Stimulated activated CD4-positive, alpha-beta T cell treated with anti-CD3 and anti-CD28 coated beads, Interleukin-4, amount 100 ng/mL, for 48 hours (primary cell): ENCODE measurements around the gene ARHGEF19.

Experiments used
- DNase-seq, 2 donors: peaks; one replicate each; pipeline ENCODE4 v3.0.0-alpha.2; 2020; ENCODE audit warnings: low read depth in 2 of 2

ARHGEF19 gene

GRCh38 chr1:16149702-16150488, 62.6 kb downstream of the ARHGEF19 start:
- no peak for DNase-seq

- no peak for DNase-seq
Measured at GRCh38 chr1:16149146-16149545, 63.3 kb downstream of the ARHGEF19 start.

DNA sequence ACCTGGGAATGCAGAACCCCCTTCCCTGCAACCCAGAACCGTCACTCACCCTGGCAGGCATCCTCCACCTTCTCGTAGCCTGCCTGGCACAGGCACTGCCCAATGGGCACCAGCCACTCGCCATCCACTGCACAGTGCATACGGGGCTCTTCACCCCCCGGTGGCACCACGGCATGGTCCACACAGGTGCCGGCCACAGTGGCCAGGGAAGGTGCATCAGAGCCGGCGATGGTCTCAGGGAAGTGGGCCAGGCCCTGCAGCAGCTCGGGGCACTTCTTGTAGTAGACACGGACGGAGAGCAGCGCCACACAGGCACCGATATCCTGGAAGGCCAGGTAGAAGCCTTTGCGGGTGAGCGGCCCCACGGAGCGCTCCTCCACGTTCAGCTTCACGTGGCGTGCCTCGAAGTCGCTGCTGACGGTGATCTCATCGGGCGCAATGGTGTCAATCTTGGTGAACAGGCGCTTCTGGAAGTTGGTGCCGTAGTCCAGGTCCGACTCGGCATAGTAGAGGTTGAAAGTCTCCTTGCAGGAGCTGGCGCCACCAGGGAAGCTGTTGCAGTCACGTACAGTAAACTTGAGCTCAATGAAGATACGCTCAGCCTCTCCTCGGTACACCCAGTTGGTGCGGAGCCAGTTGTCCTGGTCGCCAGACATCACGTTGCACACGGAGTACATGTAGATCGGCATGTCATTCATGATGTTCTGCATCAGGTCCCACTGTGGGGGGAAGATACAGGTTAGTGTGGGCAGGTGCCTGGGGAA, 63.9 kb downstream of the ARHGEF19 start:
- no peak for DNase-seq
